Adrenal gland (tissue), 12 donors: Measurements from ENCODE around the gene VKORC1. TPM values are rescaled to one million over a fixed set of nuclear protein-coding genes. Genes with fewer than 3 reads are reported as not detected.

ENCODE experiments used
- DNase-seq, 7 donors: peaks; one replicate each; pipeline ENCODE4 v3.0.0-alpha.2; 2019 to 2020
- H3K27ac ChIP-seq, 5 donors: fragments of 200-600 bp; sonication (generic) in 4 of 5; 1 replicate in 3 of 5; 2 replicates in 2 of 5; pipeline versions ENCODE4 v1.5.1 to v1.8.0; 2016 to 2020; ENCODE audit warnings: mild to moderate bottlenecking in 1 of 5
- H3K27me3 ChIP-seq: fragments of 200-600 bp; 2 replicates; pipeline ENCODE4 v1.8.0; 2021
- H3K36me3 ChIP-seq, 2 donors: fragments of 200-600 bp; replicated peaks in 1 of 2; 1 replicate in 1 of 2; 2 replicates in 1 of 2; pipeline versions ENCODE4 v1.5.1 to v1.8.0; 2018 to 2022
- H3K4me1 ChIP-seq, 2 donors: fragments of 200-600 bp; replicated peaks in 1 of 2; 1 replicate in 1 of 2; 2 replicates in 1 of 2; pipeline versions ENCODE4 v1.5.1 to v1.8.0; 2018 to 2021
- H3K4me3 ChIP-seq, 4 donors: fragments of 200-600 bp; sonication (generic) in 3 of 4; one replicate each; pipeline ENCODE4 v1.5.1; 2016 to 2018
- H3K9me3 ChIP-seq, 3 donors: fragments of 200-600 bp; sonication (generic) in 1 of 3; replicated peaks in 1 of 3; 1 replicate in 2 of 3; 2 replicates in 1 of 3; pipeline versions ENCODE4 v1.5.1 to v1.8.0; 2016 to 2021
- POLR2A ChIP-seq, 2 donors: fragments of 450-650 bp; IDR thresholded peaks; one replicate each; pipeline ENCODE4 v1.6.1; 2017; ENCODE audit warnings: antibody characterized with exemption in 2 of 2, mild to moderate bottlenecking in 2 of 2, moderate library complexity in 1 of 2
- WGBS, 4 donors: extraction: QIAGEN DNeasy Blood & Tissue Kit in 2 of 4; methylation state at CpG; one replicate each; pipeline versions ENCODE4 v1.1.5 to v1.1.7; 2013 to 2017; 5-methylcytosine and 5-hydroxymethylcytosine counted together
- intact Hi-C, 2 donors: fragments of 100-400 bp; cut with DNase I; formaldehyde crosslinking; loops; one replicate each; pipeline versions ENCODE4 v1.14.1 to v1.15.0; 2022 to 2023
- polyA plus RNA-seq, 3 donors: library from polyadenylated mRNA; stranded (reverse); fragments of 200-250 nt in 2 of 3; fragments of 350-450 nt in 1 of 3; fragmentation: Illumina TruSeq in 1 of 3; extraction: RNeasy Lipid Tissue Mini Kit (QIAGEN cat#74804) in 1 of 3; gene quantifications; one replicate each; pipeline ENCODE4 v1.2.3, GENCODE V29; 2013 to 2014
- total RNA-seq, 9 donors: library from RNA; depleted of rRNA in 4 of 9; stranded (reverse); fragments of >200 nt in 4 of 9; fragments of 120-200 nt in 1 of 9; fragmentation: NEBNext Ultra II Directional in 1 of 9; extraction: Animal tissue kit (Norgen Biotek cat#: 25700) in 1 of 9; gene quantifications; one replicate each; pipeline versions ENCODE4 v1.1.0 to v1.2.4, GENCODE V29; 2013 to 2023
- TF ChIP-seq, protein P1 (sequence below), 6 experiments: fragments of 450-650 bp in 4 of 6; fragments of 200-600 bp in 2 of 6; sonication (generic) in 1 of 6; IDR thresholded peaks; 1 replicate in 5 of 6; 2 replicates in 1 of 6; pipeline versions ENCODE4 v1.5.1 to v1.8.0; 2016 to 2021; ENCODE audit warnings: antibody characterized with exemption in 6 of 6, mild to moderate bottlenecking in 2 of 6, moderate library complexity in 1 of 6
- donor health status: healthy with polysubstance abuse.
- donor health status: Bipolar disorder and iron deficiency.
- donor health status: DM: yes; HTN: yes; CAD: no.
- donor health status: DM: no; HTN: no; CAD: no.
- donor health status: DM: no; HTN: no; CAD: no.
- donor health status: DM: yes; HTN: yes; CAD: no.

The VKORC1 gene
- total and polyA plus RNA-seq, 12 donors, result 38.6 to 267 (median 120) TPM

- 90 to 95% (median 93%) methylated on average over 4 of the region's 4 CpGs for WGBS, 4 donors
- DNase-seq, result no peak
- Histone ChIP-seq H3K27ac (no peak overlapping the region), H3K9me3 (no peaks in the 10 kb centered on the region), H3K27me3 (no peaks in the 10 kb centered on the region), H3K4me3 (no peak overlapping the region), H3K4me1 (peaks cover 4 to 7% of the 10 kb centered on the region in 2 donors), H3K36me3 (peaks cover 0 to 5% of the 10 kb centered on the region in 2 donors)
- intact Hi-C loops, result no loop called here
- TF ChIP-seq, protein P1, sequence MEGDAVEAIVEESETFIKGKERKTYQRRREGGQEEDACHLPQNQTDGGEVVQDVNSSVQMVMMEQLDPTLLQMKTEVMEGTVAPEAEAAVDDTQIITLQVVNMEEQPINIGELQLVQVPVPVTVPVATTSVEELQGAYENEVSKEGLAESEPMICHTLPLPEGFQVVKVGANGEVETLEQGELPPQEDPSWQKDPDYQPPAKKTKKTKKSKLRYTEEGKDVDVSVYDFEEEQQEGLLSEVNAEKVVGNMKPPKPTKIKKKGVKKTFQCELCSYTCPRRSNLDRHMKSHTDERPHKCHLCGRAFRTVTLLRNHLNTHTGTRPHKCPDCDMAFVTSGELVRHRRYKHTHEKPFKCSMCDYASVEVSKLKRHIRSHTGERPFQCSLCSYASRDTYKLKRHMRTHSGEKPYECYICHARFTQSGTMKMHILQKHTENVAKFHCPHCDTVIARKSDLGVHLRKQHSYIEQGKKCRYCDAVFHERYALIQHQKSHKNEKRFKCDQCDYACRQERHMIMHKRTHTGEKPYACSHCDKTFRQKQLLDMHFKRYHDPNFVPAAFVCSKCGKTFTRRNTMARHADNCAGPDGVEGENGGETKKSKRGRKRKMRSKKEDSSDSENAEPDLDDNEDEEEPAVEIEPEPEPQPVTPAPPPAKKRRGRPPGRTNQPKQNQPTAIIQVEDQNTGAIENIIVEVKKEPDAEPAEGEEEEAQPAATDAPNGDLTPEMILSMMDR (IDR thresholded peaks at IDR 0.05), result no peak
- no peak for TF ChIP-seq POLR2A (IDR thresholded peaks at IDR 0.05)
These were observed 39.0 kb downstream of the VKORC1 start for GRCh38 chr16:31055613-31056012.

GRCh38 chr16:31052114-31052513 is 42.5 kb downstream of the VKORC1 start:
- Histone ChIP-seq H3K27me3 (no peaks in the 10 kb centered on the region), H3K9me3 (no peaks in the 10 kb centered on the region), H3K27ac (peak overlapping the region in 3 of 5 donors; percentile 7 to 81 (median 15)), H3K4me3 (no peak overlapping the region), H3K36me3 (no peaks in the 10 kb centered on the region), H3K4me1 (peaks cover 4 to 7% of the 10 kb centered on the region in 2 donors)
- WGBS, 4 donors, result 24 to 33% (median 30%) methylated on average over 2 of the region's 2 CpGs
- intact Hi-C loops, result no loop called here
- TF ChIP-seq, protein P1 (IDR thresholded peaks at IDR 0.05), result no peak
- no peak for TF ChIP-seq POLR2A (IDR thresholded peaks at IDR 0.05)
- peak in 6 of 7 donors; percentile 67 to 86 (median 74) for DNase-seq

DNA sequence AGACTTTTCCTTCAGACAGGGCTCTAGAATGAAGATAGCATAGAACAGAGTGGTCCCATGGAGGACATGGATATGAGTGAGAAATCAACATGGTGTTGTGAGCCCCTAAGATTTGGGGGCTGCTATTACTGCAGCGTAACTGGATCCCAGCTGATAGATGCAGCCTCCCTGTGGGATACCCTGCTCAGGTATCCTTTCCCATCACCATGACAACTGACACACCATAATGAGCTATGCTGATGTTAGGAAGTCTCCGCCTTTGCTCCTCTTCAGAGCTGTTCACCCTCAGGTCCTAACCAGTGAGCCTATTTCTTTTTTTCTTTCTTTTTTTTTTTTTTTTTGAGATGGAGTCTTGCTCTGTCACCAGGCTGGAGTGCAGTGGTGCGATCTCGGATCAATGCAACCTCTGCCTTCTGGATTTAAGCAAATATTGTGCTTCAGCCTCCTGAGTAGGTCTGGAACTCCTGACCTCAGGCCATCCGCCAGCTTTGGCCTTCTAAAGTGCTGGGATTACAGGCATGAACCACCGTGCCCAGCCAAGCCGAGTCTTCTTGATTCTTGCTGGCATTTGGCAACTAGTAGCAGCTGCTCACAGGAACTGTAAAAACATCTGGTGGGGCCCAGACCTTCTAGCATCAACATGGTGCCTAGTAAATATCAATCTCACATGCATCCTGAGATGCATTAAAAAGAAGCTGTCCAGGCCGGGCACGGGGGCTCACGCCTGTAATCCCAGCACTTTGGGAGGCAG is 44.1 kb downstream of the VKORC1 start:
- intact Hi-C loops, result no loop called here
- Histone ChIP-seq H3K9me3 (no peaks in the 10 kb centered on the region), H3K27ac (no peak overlapping the region), H3K4me1 (peaks cover 4 to 7% of the 10 kb centered on the region in 2 donors), H3K36me3 (no peaks in the 10 kb centered on the region), H3K27me3 (no peaks in the 10 kb centered on the region), H3K4me3 (no peak overlapping the region)
- no peak for DNase-seq
- 78 to 82% (median 78%) methylated on average over 10 of the region's 10 CpGs for WGBS, 4 donors
- no peak for TF ChIP-seq POLR2A (IDR thresholded peaks at IDR 0.05)
- TF ChIP-seq, protein P1 (IDR thresholded peaks at IDR 0.05), result no peak

DNA sequence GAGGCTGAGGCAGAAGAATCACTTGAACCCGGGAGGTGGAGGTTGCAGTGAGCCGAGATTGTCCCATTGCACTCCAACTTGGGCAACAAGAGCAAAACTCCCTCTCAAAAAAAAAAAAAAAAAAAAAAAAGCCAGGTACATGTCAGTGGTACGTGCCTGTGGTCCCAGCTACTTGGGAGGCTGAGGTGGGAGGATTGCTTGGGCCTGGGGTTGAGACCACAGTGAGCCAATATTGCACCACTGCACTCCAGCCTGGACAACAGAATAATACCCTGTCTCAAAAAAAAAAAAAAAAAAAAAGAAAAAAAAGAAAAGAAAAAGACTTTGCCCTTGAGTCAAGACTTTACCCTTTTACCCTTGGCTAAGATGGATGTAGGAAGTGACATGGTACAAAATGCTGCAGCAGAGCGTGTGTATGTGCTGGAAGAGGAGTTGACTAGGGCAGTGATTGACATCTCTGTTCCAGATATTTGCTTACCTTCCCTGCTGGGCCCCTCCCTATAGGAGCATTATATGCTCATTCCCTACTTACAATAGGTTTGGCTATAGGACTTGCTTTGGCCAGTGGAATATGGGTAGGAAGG is 50.6 kb downstream of the VKORC1 start:
- peaks cover 0 to 4% of the 10 kb centered on the region in 2 donors for H3K4me1 ChIP-seq
- TF ChIP-seq, protein P1 (IDR thresholded peaks at IDR 0.05), result no peak
- no peak for TF ChIP-seq POLR2A (IDR thresholded peaks at IDR 0.05)
- no peak overlapping the region for H3K27ac ChIP-seq
- H3K9me3 ChIP-seq, result no peaks in the 10 kb centered on the region
- WGBS, 4 donors, result 78 to 89% (median 81%) methylated on average over 3 to 4 of the region's 4 CpGs
- no peak for DNase-seq
- peaks cover 0 to 17% of the 10 kb centered on the region in 2 donors for H3K36me3 ChIP-seq
- no peak overlapping the region for H3K4me3 ChIP-seq
- intact Hi-C loops, result loop anchor here (5.0 to 10.0 kb wide), 2 partner anchors 57 to 59 kb away; partner anchors contain the start of gene HSD3B7 (in 2 of the 2)
- no peaks in the 10 kb centered on the region for H3K27me3 ChIP-seq
